Transverse colon (tissue), 4 donors: ENCODE measurements around the gene PSMB3.

Source experiments
- EP300 ChIP-seq: sonication (generic); formaldehyde crosslinking; IDR thresholded peaks from one replicate; pipeline ENCODE4 v1.6.1; 2017; ENCODE audit warnings: antibody characterized with exemption, low read depth
- POLR2A ChIP-seq: fragments of 450-650 bp; IDR thresholded peaks from one replicate; pipeline ENCODE4 v1.6.1; 2016; ENCODE audit warnings: antibody characterized with exemption, mild to moderate bottlenecking, moderate library complexity
- POLR2AphosphoS5 ChIP-seq, 3 donors: sonication (generic); formaldehyde crosslinking; IDR thresholded peaks; one replicate each; pipeline ENCODE4 v1.6.1; 2016; ENCODE audit warnings: antibody characterized with exemption in 3 of 3
- TF ChIP-seq, protein P1 (sequence below), 5 experiments: fragments of 200-600 bp in 3 of 5; fragments of 450-650 bp in 2 of 5; sonication (generic) in 3 of 5; IDR thresholded peaks; 1 replicate in 2 of 5; 2 replicates in 3 of 5; pipeline ENCODE4 v1.5.1; 2016 to 2017; ENCODE audit warnings: antibody characterized with exemption in 5 of 5, inconsistent platforms in 3 of 5, mild to moderate bottlenecking in 2 of 5, moderate library complexity in 1 of 5

DNA sequence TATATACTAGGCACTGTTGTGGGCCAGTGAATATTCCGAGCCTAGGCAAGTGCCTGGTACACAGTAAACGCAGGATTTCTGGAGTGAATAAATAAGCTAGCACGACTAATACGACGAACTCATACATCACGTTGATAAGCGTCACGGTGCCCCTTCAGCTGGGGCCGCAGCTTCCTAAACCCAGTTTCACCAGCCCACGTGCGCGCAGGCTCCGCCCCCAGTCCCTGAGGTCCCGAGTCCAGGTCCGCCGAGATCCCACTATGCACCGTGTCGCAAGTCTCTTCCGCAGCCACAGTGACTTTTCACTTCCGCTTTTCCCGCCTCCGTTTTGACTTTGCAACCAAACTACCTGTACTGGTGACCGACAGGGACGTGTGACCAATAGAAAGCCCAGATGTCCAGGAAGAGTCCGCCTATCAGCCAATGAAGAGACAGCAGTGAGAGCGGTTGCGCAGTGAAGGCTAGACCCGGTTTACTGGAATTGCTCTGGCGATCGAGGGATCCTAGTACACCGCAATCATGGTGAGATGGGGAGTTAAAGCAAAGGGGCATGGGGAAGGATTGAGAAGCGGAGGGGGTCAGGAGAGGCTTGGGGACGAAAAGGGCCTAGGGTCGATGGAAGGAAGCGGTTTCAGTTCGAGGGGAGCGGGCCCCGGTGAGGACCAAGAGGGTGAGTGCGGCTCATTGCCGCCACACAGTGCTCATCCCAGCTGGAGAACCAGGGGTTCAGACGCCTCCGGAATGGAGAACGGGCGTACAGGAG, at the start of gene PSMB3:
- peak; percentile 50 for TF ChIP-seq POLR2A
- TF ChIP-seq, protein P1, sequence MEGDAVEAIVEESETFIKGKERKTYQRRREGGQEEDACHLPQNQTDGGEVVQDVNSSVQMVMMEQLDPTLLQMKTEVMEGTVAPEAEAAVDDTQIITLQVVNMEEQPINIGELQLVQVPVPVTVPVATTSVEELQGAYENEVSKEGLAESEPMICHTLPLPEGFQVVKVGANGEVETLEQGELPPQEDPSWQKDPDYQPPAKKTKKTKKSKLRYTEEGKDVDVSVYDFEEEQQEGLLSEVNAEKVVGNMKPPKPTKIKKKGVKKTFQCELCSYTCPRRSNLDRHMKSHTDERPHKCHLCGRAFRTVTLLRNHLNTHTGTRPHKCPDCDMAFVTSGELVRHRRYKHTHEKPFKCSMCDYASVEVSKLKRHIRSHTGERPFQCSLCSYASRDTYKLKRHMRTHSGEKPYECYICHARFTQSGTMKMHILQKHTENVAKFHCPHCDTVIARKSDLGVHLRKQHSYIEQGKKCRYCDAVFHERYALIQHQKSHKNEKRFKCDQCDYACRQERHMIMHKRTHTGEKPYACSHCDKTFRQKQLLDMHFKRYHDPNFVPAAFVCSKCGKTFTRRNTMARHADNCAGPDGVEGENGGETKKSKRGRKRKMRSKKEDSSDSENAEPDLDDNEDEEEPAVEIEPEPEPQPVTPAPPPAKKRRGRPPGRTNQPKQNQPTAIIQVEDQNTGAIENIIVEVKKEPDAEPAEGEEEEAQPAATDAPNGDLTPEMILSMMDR (IDR thresholded peaks at IDR 0.05), result no peak
- TF ChIP-seq POLR2AphosphoS5 (IDR thresholded peaks at IDR 0.05), result peak; percentile 65 to 85 (median 74)
- TF ChIP-seq EP300, result no peak
